Breast epithelium (tissue), 3 donors: ENCODE data around the gene KIFC1.

Source experiments
- CTCF ChIP-seq, 3 donors: fragments of 450-650 bp; IDR thresholded peaks; one replicate each; pipeline ENCODE4 v1.5.1; 2016 to 2017; ENCODE audit warnings: antibody characterized with exemption in 3 of 3, mild to moderate bottlenecking in 3 of 3, moderate library complexity in 3 of 3
- POLR2AphosphoS5 ChIP-seq, 3 donors: sonication (generic); formaldehyde crosslinking; IDR thresholded peaks; one replicate each; pipeline ENCODE4 v1.6.1; 2017; ENCODE audit warnings: antibody characterized with exemption in 3 of 3

- TF ChIP-seq CTCF (IDR thresholded peaks at IDR 0.05) = no peak
- no peak for TF ChIP-seq POLR2AphosphoS5 (IDR thresholded peaks at IDR 0.05)
Measured at GRCh38 chr6:33427585-33428223, 36.1 kb downstream of the KIFC1 start.
